22Rv1 (cell line): ENCODE data around the gene AGBL1.

Experiments used
- CTCF ChIP-seq: fragments of 450-650 bp; IDR thresholded peaks from 2 replicates; pipeline ENCODE4 v1.5.1; 2017; ENCODE audit warnings: mild to moderate bottlenecking
- ZFX ChIP-seq: fragments of 450-650 bp; IDR thresholded peaks from 2 replicates; pipeline ENCODE4 v1.6.1; 2017; ENCODE audit warnings: antibody characterized with exemption, borderline replicate concordance

GRCh38 chr15:86036243-86036642 is 43.4 kb upstream of the AGBL1 start:
- no peak for TF ChIP-seq CTCF
- no peak for TF ChIP-seq ZFX
